H1 (cell line): ENCODE measurements around the gene GPER1. TPM values are rescaled to one million over a fixed set of nuclear protein-coding genes. Genes with fewer than 3 reads are reported as not detected.

ENCODE experiments used
- CTCF ChIA-PET: fragments of 300-600 bp; sonication (Branson Sonifier 250); formaldehyde crosslinking; loops from one replicate; lab custom pipeline; 2021; ENCODE audit not compliant: partially characterized antibody; lab: Charles Lee
- POLR2A ChIA-PET: fragments of 300-600 bp; sonication (Branson Sonifier 250); formaldehyde crosslinking; loops from one replicate; lab custom pipeline; 2021; ENCODE audit warnings: inconsistent platforms; ENCODE audit not compliant: partially characterized antibody; lab: Charles Lee
- DNase-seq, 2 experiments: peaks; one replicate each; pipeline versions ENCODE4 v3.0.0 to v3.0.0-alpha.2; 2010 to 2022; ENCODE audit warnings: low spot score in 2 of 2, low read depth in 1 of 2, mixed read lengths in 1 of 2
- FAIRE-seq: peaks from 2 replicates; lab custom pipeline; 2011; peaks lifted over from hg19 to GRCh38; lab: Jason Lieb, UNC
- H2AFZ ChIP-seq: 2 replicates; pipeline ENCODE4 v1.8.1; 2012; ENCODE audit warnings: low read length, inconsistent platforms
- H2AK5ac ChIP-seq: 2 replicates; pipeline ENCODE4 v1.6.1; 2013; ENCODE audit warnings: low read depth, low read length
- H2BK120ac ChIP-seq: replicated peaks from 2 replicates; pipeline ENCODE3; 2013; ENCODE audit warnings: low read depth, low read length, inconsistent platforms
- H2BK12ac ChIP-seq: 2 replicates; pipeline ENCODE4 v1.6.1; 2013; ENCODE audit warnings: low read depth, low read length
- H2BK15ac ChIP-seq: 2 replicates; pipeline ENCODE4 v1.6.1; 2013; ENCODE audit warnings: low read length
- H2BK20ac ChIP-seq: 2 replicates; pipeline ENCODE4 v1.6.1; 2013; ENCODE audit warnings: low read length
- H2BK5ac ChIP-seq: 2 replicates; pipeline ENCODE4 v1.6.1; 2013; ENCODE audit warnings: low read depth, low read length
- H3K14ac ChIP-seq: 2 replicates; pipeline ENCODE4 v1.6.1; 2013; ENCODE audit warnings: inconsistent platforms; ENCODE audit not compliant: insufficient read length
- H3K18ac ChIP-seq: 2 replicates; pipeline ENCODE4 v1.6.1; 2013; ENCODE audit warnings: low read length; ENCODE audit errors: extremely low read depth
- H3K23ac ChIP-seq: 2 replicates; pipeline ENCODE4 v1.6.1; 2013; ENCODE audit warnings: inconsistent platforms; ENCODE audit not compliant: insufficient read length
- H3K23me2 ChIP-seq: 2 replicates; pipeline ENCODE4 v1.6.1; 2013; ENCODE audit warnings: low read depth, low read length
- H3K27ac ChIP-seq: 2 replicates; pipeline ENCODE4 v1.6.1; 2011; ENCODE audit warnings: low read depth, low read length, inconsistent platforms
- H3K27me3 ChIP-seq, 4 experiments: replicated peaks in 1 of 4; 1 replicate in 1 of 4; 2 replicates in 3 of 4; pipeline versions ENCODE4 v1.6.1 to v1.8.1; 2011 to 2013; ENCODE audit warnings: low read length in 3 of 4, mild to moderate bottlenecking in 3 of 4, inconsistent platforms in 2 of 4, mixed read lengths in 2 of 4, moderate library complexity in 1 of 4; ENCODE audit not compliant: control insufficient read depth in 3 of 4, insufficient read depth in 3 of 4; ENCODE audit errors: extremely low read depth in 1 of 4
- H3K36me3 ChIP-seq, 4 experiments: 2 replicates each; pipeline versions ENCODE4 v1.6.1 to v1.8.1; 2011 to 2013; ENCODE audit warnings: mild to moderate bottlenecking in 4 of 4, low read length in 3 of 4, moderate library complexity in 2 of 4, control low read depth in 1 of 4, inconsistent platforms in 1 of 4; ENCODE audit not compliant: insufficient read depth in 4 of 4, control insufficient read depth in 2 of 4
- H3K4ac ChIP-seq: replicated peaks from 2 replicates; pipeline ENCODE3; 2013; ENCODE audit warnings: low read length, low read depth, mixed read lengths, inconsistent platforms; ENCODE audit not compliant: insufficient read length
- H3K4me1 ChIP-seq, 4 experiments: replicated peaks in 1 of 4; 1 replicate in 1 of 4; 2 replicates in 3 of 4; pipeline versions ENCODE4 v1.6.1 to v1.8.1; 2011 to 2013; ENCODE audit warnings: low read length in 3 of 4, inconsistent platforms in 2 of 4, mixed read lengths in 1 of 4; ENCODE audit not compliant: insufficient read depth in 4 of 4, control insufficient read depth in 3 of 4
- H3K4me2 ChIP-seq, 2 experiments: 2 replicates each; pipeline versions ENCODE4 v1.6.1 to v1.8.1; 2011 to 2013; ENCODE audit warnings: low read depth in 2 of 2, low read length in 2 of 2, control low read depth in 1 of 2, inconsistent platforms in 1 of 2, mild to moderate bottlenecking in 1 of 2; ENCODE audit not compliant: insufficient read depth in 1 of 2
- H3K4me3 ChIP-seq, 4 experiments: fragments of 200-600, 300-600 bp in 1 of 4; sonication (generic), shearing (Covaris generic), sonication (Bioruptor Twin) in 1 of 4; 2 replicates each; pipeline versions ENCODE4 v1.5.1 to v1.8.1; 2011 to 2016; ENCODE audit warnings: low read length in 4 of 4, low read depth in 3 of 4, control low read depth in 2 of 4, inconsistent platforms in 2 of 4, mild to moderate bottlenecking in 2 of 4, mixed read lengths in 1 of 4, moderate library complexity in 1 of 4; ENCODE audit not compliant: insufficient read depth in 2 of 4; ENCODE audit errors: extremely low read depth in 1 of 4
- H3K56ac ChIP-seq: replicated peaks from 2 replicates; pipeline ENCODE3; 2013; ENCODE audit warnings: low read depth, mild to moderate bottlenecking, mixed read lengths, low read length, inconsistent platforms; ENCODE audit not compliant: insufficient read length
- H3K79me1 ChIP-seq: 2 replicates; pipeline ENCODE4 v1.6.1; 2013; ENCODE audit warnings: low read depth, low read length, control low read depth
- H3K79me2 ChIP-seq, 2 experiments: 2 replicates each; pipeline versions ENCODE4 v1.6.1 to v1.8.1; 2012 to 2013; ENCODE audit warnings: low read length in 2 of 2, mild to moderate bottlenecking in 2 of 2, inconsistent platforms in 1 of 2; ENCODE audit not compliant: insufficient read depth in 2 of 2, control insufficient read depth in 1 of 2
- H3K9ac ChIP-seq, 4 experiments: replicated peaks in 1 of 4; 1 replicate in 1 of 4; 2 replicates in 3 of 4; pipeline versions ENCODE4 v1.6.1 to v1.8.1; 2011 to 2013; ENCODE audit warnings: low read depth in 3 of 4, low read length in 3 of 4, control low read depth in 2 of 4, mild to moderate bottlenecking in 2 of 4, moderate library complexity in 2 of 4, inconsistent platforms in 1 of 4; ENCODE audit errors: extremely low read depth in 1 of 4
- H3K9me3 ChIP-seq, 2 experiments: 2 replicates each; pipeline versions ENCODE4 v1.6.1 to v1.8.1; 2012 to 2013; ENCODE audit warnings: mild to moderate bottlenecking in 2 of 2, moderate library complexity in 2 of 2, control low read depth in 1 of 2, inconsistent platforms in 1 of 2, low read depth in 1 of 2, low read length in 1 of 2, mixed read lengths in 1 of 2; ENCODE audit not compliant: insufficient read depth in 2 of 2
- H4K20me1 ChIP-seq, 2 experiments: replicated peaks in 1 of 2; 2 replicates each; pipeline versions ENCODE3 to v1.8.1; 2011 to 2013; ENCODE audit warnings: inconsistent platforms in 2 of 2, low read length in 2 of 2, mild to moderate bottlenecking in 1 of 2; ENCODE audit not compliant: insufficient read depth in 2 of 2, control insufficient read depth in 1 of 2
- H4K5ac ChIP-seq: 2 replicates; pipeline ENCODE4 v1.6.1; 2013; ENCODE audit warnings: low read length, low read depth, mixed read lengths, inconsistent platforms; ENCODE audit not compliant: insufficient read length
- H4K8ac ChIP-seq: 2 replicates; pipeline ENCODE4 v1.8.0; 2013; ENCODE audit warnings: mild to moderate bottlenecking, moderate library complexity, low read length, inconsistent platforms; ENCODE audit not compliant: insufficient read depth; ENCODE audit errors: extremely low read depth
- H4K91ac ChIP-seq: replicated peaks from 2 replicates; pipeline ENCODE3; 2013; ENCODE audit warnings: low read length, mixed read lengths, inconsistent platforms; ENCODE audit not compliant: insufficient read length
- CEBPB ChIP-seq: IDR thresholded peaks from 2 replicates; pipeline ENCODE4 v1.6.1; 2012; ENCODE audit warnings: low read depth, low read length
- CHD1 ChIP-seq: IDR thresholded peaks from 2 replicates; pipeline ENCODE4 v1.6.1; 2012; ENCODE audit warnings: low read depth, low read length, improper control_type of control experiment
- FOSL1 ChIP-seq: IDR thresholded peaks from 2 replicates; pipeline ENCODE4 v1.6.1; 2011; ENCODE audit warnings: mild to moderate bottlenecking, low read depth, low read length, moderate library complexity; ENCODE audit not compliant: insufficient read depth
- JUND ChIP-seq: IDR thresholded peaks from 2 replicates; pipeline ENCODE4 v1.6.1; 2011; ENCODE audit warnings: mild to moderate bottlenecking, improper control_type of control experiment, low read length
- PHF8 ChIP-seq: fragments of 200-600 bp; sonication (generic); conservative IDR thresholded peaks from 2 replicates; pipeline ENCODE4 v1.7.1; 2012; ENCODE audit warnings: low read depth, mild to moderate bottlenecking, inconsistent platforms, low read length, moderate library complexity
- POLR2A ChIP-seq, 2 experiments: IDR thresholded peaks; 1 replicate in 1 of 2; 2 replicates in 1 of 2; pipeline ENCODE4 v1.6.1; 2011; ENCODE audit warnings: low read depth in 2 of 2, low read length in 2 of 2, mild to moderate bottlenecking in 2 of 2; ENCODE audit errors: control extremely low read depth in 1 of 2
- YY1 ChIP-seq: IDR thresholded peaks from 2 replicates; pipeline ENCODE4 v1.6.1; 2011; ENCODE audit warnings: low read depth, mild to moderate bottlenecking, low read length
- WGBS, 2 experiments: shearing (Covaris generic) in 1 of 2; methylation state at CpG; one replicate each; pipeline versions ENCODE4 v1.1.6 to v1.1.7; 2013 to 2015; ENCODE audit warnings: low lambda C conversion rate in 2 of 2, mixed read lengths in 2 of 2, inconsistent platforms in 1 of 2, low coverage in 1 of 2, missing lambda C conversion rate in 1 of 2; ENCODE audit not compliant: insufficient replicate concordance in 2 of 2, insufficient coverage in 1 of 2, insufficient read length in 1 of 2; ENCODE audit errors: extremely low coverage in 1 of 2, missing lambda C conversion rate in 1 of 2; 5-methylcytosine and 5-hydroxymethylcytosine counted together
- polyA plus RNA-seq, 7 experiments: library from polyadenylated mRNA; depleted of rRNA in 3 of 7; stranded (reverse) in 5 of 7; unstranded in 2 of 7; fragments of >200 nt in 5 of 7; fragments of 200-250 nt in 2 of 7; gene quantifications; 1 replicate in 5 of 7; 2 replicates in 1 of 7; 4 replicates in 1 of 7; pipeline versions ENCODE4 v1.2.1 to v1.2.3, GENCODE V29; 2011 to 2013; ENCODE audit warnings: missing spikeins in 2 of 7, mixed read lengths in 2 of 7
- total RNA-seq: library from RNA; stranded (reverse); fragmentation: NEBNext Ultra II Directional; extraction: Animal tissue kit (Norgen Biotek cat#: 25700); gene quantifications from 2 replicates; pipeline ENCODE4 v1.2.1, GENCODE V29; 2021

GPER1 gene
- total and polyA plus RNA-seq, 2 of the 8 experiments (the other 6 are each of a cell fraction or from before 2014, with no cell fraction given), result 0.24 to 0.47 TPM

- Histone ChIP-seq H3K79me2 (peaks cover 0 to 38% of the 10 kb centered on the region in 2 experiments; a peak in 2 of 4 replicates), H3K9ac (no peak overlapping the region), H2BK5ac (0 out of 2 replicates have a peak overlapping the region, but pooled peaks have one; percentile 16), H3K14ac (no peak overlapping the region), H3K23ac (no peak overlapping the region), H2BK20ac (no peak overlapping the region), H4K91ac (no peak overlapping the region), H3K27ac (no peak overlapping the region), H3K18ac (no peak overlapping the region), H3K27me3 (no peaks in the 10 kb centered on the region), H4K20me1 (peaks cover 7 to 13% of the 10 kb centered on the region in 2 experiments), H4K8ac (no peak overlapping the region; the same call in 1 of the 2 replicates), H3K56ac (peak overlapping the region; percentile 30), H3K4me2 (no peak overlapping the region), H2AK5ac (no peak overlapping the region), H3K4me3 (no peak overlapping the region), H3K9me3 (no peaks in the 10 kb centered on the region), H3K79me1 (peaks cover 5% of the 10 kb centered on the region; the same call in 1 of the 2 replicates), H3K4me1 (peaks cover 0 to 14% (median 8%) of the 10 kb centered on the region in 4 experiments; a peak in 6 of 7 replicates), H3K36me3 (peaks cover 0 to 14% (median 5%) of the 10 kb centered on the region in 4 experiments; a peak in 3 of 8 replicates), H2AFZ (no peak overlapping the region), H3K23me2 (no peaks in the 10 kb centered on the region), H2BK12ac (no peak overlapping the region), H2BK120ac (no peak overlapping the region), H4K5ac (no peak overlapping the region), H2BK15ac (no peak overlapping the region; the same call in 1 of the 2 replicates), H3K4ac (no peak overlapping the region)
- FAIRE-seq, result no peak
- POLR2A ChIA-PET, result interaction anchor here (1.3 to 2.7 kb wide), 2 partner anchors 13 to 450 kb away, joined by 3 to 15 read pairs; a partner anchor contains a TSS
- CTCF ChIA-PET, result interaction anchor here (0.8 to 3.6 kb wide), 16 partner anchors 11 to 132 kb away, joined by 3 to 14 read pairs (median 4); partner anchors contain the start of gene GPER1
- TF ChIP-seq FOSL1, result no peak
- TF ChIP-seq JUND, result no peak
- TF ChIP-seq YY1, result no peak
- TF ChIP-seq CEBPB, result no peak
- TF ChIP-seq PHF8, result no peak
- no peak for TF ChIP-seq POLR2A (IDR thresholded peaks at IDR 0.05; ENCODE audit: control extremely low read depth in 1 of 2, low read depth in 2 of 2, low read length in 2 of 2)
- no peak for TF ChIP-seq CHD1
- WGBS, 2 experiments, result 94% methylated on average over 22 of the region's 23 CpGs; no CpG with 5 or more reads in 1 of the 2 experiments
- DNase-seq, result no peak
Measured at GRCh38 chr7:1124816-1125602, 37.1 kb downstream of the GPER1 start.
